HEK293 (cell line): ENCODE data around the gene CSPG4.

Source experiments
- CTCF ChIA-PET: fragments of 350-600 bp; formaldehyde crosslinking; extraction: SDS; loops from one replicate; lab custom pipeline; 2021; ENCODE audit warnings: antibody characterized with exemption; lab: Yijun Ruan, JAX
- POLR2A ChIA-PET: fragments of 300-600 bp; formaldehyde crosslinking; extraction: SDS; loops from one replicate; lab custom pipeline; 2020; ENCODE audit warnings: antibody characterized with exemption, inconsistent platforms; lab: Yijun Ruan, JAX
- H3K27ac ChIP-seq: fragments of 200-500 bp; sonication (Bioruptor generic); 2 replicates; pipeline ENCODE4 v1.5.1; 2014; ENCODE audit warnings: low read depth, low read length, control low read depth, inconsistent platforms; ENCODE audit errors: extremely low read depth
- H3K36me3 ChIP-seq, 2 experiments: fragments of 200-500 bp in 1 of 2; sonication (Bioruptor generic) in 1 of 2; 1 replicate in 1 of 2; 2 replicates in 1 of 2; pipeline ENCODE4 v1.5.1; 2014 to 2017; ENCODE audit warnings: inconsistent platforms in 2 of 2, low read length in 2 of 2; ENCODE audit not compliant: control insufficient read depth in 2 of 2, insufficient read depth in 1 of 2
- H3K4me1 ChIP-seq: fragments of 200-500 bp; sonication (Bioruptor generic); 2 replicates; pipeline ENCODE4 v1.5.1; 2014; ENCODE audit warnings: mild to moderate bottlenecking, low read length, inconsistent platforms; ENCODE audit not compliant: control insufficient read depth, insufficient read depth
- H3K4me3 ChIP-seq: 2 replicates; pipeline ENCODE4 v1.5.1; 2011; ENCODE audit warnings: low read depth, mild to moderate bottlenecking, control low read depth, low read length, moderate library complexity
- H3K9me3 ChIP-seq: fragments of 200-500 bp; sonication (Bioruptor generic); 2 replicates; pipeline ENCODE4 v1.5.1; 2014; ENCODE audit warnings: low read depth, low read length, inconsistent platforms; ENCODE audit not compliant: control insufficient read depth, insufficient read depth
- GLIS2 ChIP-seq: fragments of 450-650 bp; formaldehyde crosslinking; IDR thresholded peaks from 2 replicates; pipeline ENCODE4 v1.5.1; 2016; ENCODE audit warnings: missing biosample characterization, missing genetic modification characterization
- MEIS1 ChIP-seq: sonication (generic); formaldehyde crosslinking; IDR thresholded peaks from 2 replicates; pipeline ENCODE4 v1.8.1; 2022; ENCODE audit warnings: missing genetic modification reagents, mild to moderate bottlenecking, borderline replicate concordance
- MYNN ChIP-seq: fragments of 450-650 bp; formaldehyde crosslinking; IDR thresholded peaks from 2 replicates; pipeline ENCODE4 v1.5.1; 2016; ENCODE audit warnings: missing biosample characterization, missing genetic modification characterization, borderline replicate concordance
- PBX3 ChIP-seq: sonication (generic); formaldehyde crosslinking; IDR thresholded peaks from 2 replicates; pipeline ENCODE4 v1.8.1; 2022; ENCODE audit warnings: mild to moderate bottlenecking, moderate library complexity, missing genetic modification reagents
- PRDM6 ChIP-seq: fragments of 450-650 bp; formaldehyde crosslinking; IDR thresholded peaks from 2 replicates; pipeline ENCODE4 v1.5.1; 2017; ENCODE audit warnings: missing biosample characterization, missing genetic modification characterization
- ZBTB8A ChIP-seq: fragments of 450-650 bp; formaldehyde crosslinking; IDR thresholded peaks from 2 replicates; pipeline ENCODE4 v1.5.1; 2016; ENCODE audit warnings: missing biosample characterization, missing genetic modification characterization
- ZFP37 ChIP-seq: fragments of 450-650 bp; formaldehyde crosslinking; IDR thresholded peaks from 2 replicates; pipeline ENCODE4 v1.5.1; 2016; ENCODE audit warnings: missing biosample characterization, missing genetic modification characterization
- ZNF138 ChIP-seq: fragments of 450-650 bp; formaldehyde crosslinking; IDR thresholded peaks from 2 replicates; pipeline ENCODE4 v1.5.1; 2016; ENCODE audit warnings: missing biosample characterization, missing genetic modification characterization, borderline replicate concordance
- ZNF2 ChIP-seq: fragments of 450-650 bp; formaldehyde crosslinking; IDR thresholded peaks from 2 replicates; pipeline ENCODE4 v1.5.1; 2016; ENCODE audit warnings: missing biosample characterization, missing genetic modification characterization
- ZNF202 ChIP-seq: fragments of 450-650 bp; formaldehyde crosslinking; IDR thresholded peaks from 2 replicates; pipeline ENCODE4 v1.5.1; 2016; ENCODE audit warnings: missing biosample characterization, missing genetic modification characterization, borderline replicate concordance
- ZNF211 ChIP-seq: fragments of 450-650 bp; formaldehyde crosslinking; IDR thresholded peaks from 2 replicates; pipeline ENCODE4 v1.5.1; 2016; ENCODE audit warnings: low read depth, missing biosample characterization, missing genetic modification characterization
- ZNF335 ChIP-seq: fragments of 450-650 bp; formaldehyde crosslinking; conservative IDR thresholded peaks from 2 replicates; pipeline ENCODE4 v1.5.1; 2016; ENCODE audit warnings: missing biosample characterization, missing genetic modification characterization
- ZNF354C ChIP-seq: fragments of 450-650 bp; formaldehyde crosslinking; IDR thresholded peaks from 2 replicates; pipeline ENCODE4 v1.5.1; 2016; ENCODE audit warnings: missing biosample characterization, missing genetic modification characterization, low read depth, borderline replicate concordance
- ZNF513 ChIP-seq: fragments of 450-650 bp; IDR thresholded peaks from 2 replicates; pipeline ENCODE4 v1.5.1; 2018; ENCODE audit warnings: missing biosample characterization, missing genetic modification characterization
- ZNF514 ChIP-seq: fragments of 450-650 bp; formaldehyde crosslinking; IDR thresholded peaks from 2 replicates; pipeline ENCODE4 v1.5.1; 2016; ENCODE audit warnings: missing biosample characterization, missing genetic modification characterization
- ZNF560 ChIP-seq: fragments of 450-650 bp; formaldehyde crosslinking; IDR thresholded peaks from 2 replicates; pipeline ENCODE4 v1.5.1; 2017; ENCODE audit warnings: missing biosample characterization, missing genetic modification characterization, borderline replicate concordance
- ZNF561 ChIP-seq: fragments of 450-650 bp; IDR thresholded peaks from 2 replicates; pipeline ENCODE4 v1.5.1; 2018; ENCODE audit warnings: missing biosample characterization, missing genetic modification characterization, borderline replicate concordance
- TF ChIP-seq, protein P1 (sequence below): fragments of 450-650 bp; formaldehyde crosslinking; IDR thresholded peaks from 2 replicates; pipeline ENCODE4 v1.5.1; 2016; ENCODE audit warnings: missing biosample characterization, missing genetic modification characterization
- TF ChIP-seq, protein P2 (sequence below): fragments of 450-650 bp; formaldehyde crosslinking; IDR thresholded peaks from 2 replicates; pipeline ENCODE4 v1.5.1; 2016; ENCODE audit warnings: missing biosample characterization, missing genetic modification characterization

CSPG4 gene

DNA sequence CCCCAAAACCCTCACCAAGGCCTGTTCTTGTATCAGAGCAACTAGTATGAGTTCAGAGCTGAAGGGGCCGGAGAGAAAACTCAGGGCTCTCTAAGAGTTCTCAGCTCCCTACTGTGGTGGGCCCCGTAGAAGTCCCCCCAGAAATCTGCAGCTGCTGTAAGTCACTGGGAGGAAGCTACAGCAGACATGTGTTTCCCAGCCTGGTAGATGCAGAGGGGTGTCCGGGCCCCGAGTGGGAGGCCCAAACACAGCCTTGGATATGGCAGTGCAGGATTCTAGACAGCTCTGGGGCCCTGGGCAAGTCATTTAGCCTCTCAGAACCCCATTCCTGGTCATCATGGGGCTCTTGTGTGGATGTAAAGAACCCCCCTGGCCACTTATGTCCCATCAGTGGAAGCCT, 39.2 kb upstream of the CSPG4 start:
- Histone ChIP-seq H3K36me3 (no peaks in the 10 kb centered on the region), H3K9me3 (no peaks in the 10 kb centered on the region), H3K4me1 (no peaks in the 10 kb centered on the region), H3K4me3 (no peak overlapping the region), H3K27ac (no peak overlapping the region)
- no peak for TF ChIP-seq MYNN
- TF ChIP-seq, protein P1, sequence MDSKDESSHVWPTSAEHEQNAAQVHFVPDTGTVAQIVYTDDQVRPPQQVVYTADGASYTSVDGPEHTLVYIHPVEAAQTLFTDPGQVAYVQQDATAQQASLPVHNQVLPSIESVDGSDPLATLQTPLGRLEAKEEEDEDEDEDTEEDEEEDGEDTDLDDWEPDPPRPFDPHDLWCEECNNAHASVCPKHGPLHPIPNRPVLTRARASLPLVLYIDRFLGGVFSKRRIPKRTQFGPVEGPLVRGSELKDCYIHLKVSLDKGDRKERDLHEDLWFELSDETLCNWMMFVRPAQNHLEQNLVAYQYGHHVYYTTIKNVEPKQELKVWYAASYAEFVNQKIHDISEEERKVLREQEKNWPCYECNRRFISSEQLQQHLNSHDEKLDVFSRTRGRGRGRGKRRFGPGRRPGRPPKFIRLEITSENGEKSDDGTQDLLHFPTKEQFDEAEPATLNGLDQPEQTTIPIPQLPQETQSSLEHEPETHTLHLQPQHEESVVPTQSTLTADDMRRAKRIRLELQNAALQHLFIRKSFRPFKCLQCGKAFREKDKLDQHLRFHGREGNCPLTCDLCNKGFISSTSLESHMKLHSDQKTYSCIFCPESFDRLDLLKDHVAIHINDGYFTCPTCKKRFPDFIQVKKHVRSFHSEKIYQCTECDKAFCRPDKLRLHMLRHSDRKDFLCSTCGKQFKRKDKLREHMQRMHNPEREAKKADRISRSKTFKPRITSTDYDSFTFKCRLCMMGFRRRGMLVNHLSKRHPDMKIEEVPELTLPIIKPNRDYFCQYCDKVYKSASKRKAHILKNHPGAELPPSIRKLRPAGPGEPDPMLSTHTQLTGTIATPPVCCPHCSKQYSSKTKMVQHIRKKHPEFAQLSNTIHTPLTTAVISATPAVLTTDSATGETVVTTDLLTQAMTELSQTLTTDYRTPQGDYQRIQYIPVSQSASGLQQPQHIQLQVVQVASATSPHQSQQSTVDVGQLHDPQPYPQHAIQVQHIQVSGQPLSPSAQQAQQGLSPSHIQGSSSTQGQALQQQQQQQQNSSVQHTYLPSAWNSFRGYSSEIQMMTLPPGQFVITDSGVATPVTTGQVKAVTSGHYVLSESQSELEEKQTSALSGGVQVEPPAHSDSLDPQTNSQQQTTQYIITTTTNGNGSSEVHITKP (tag by site-specific recombination): 0 out of 2 replicates have a peak, but pooled peaks have one; percentile 9
- CTCF ChIA-PET: interaction anchor here (0.7 kb wide), 1 partner anchor 20 kb away, joined by 3 read pairs; no protein-coding TSS in a partner anchor
- POLR2A ChIA-PET: interaction anchor here (1.2 kb wide), 1 partner anchor 13 kb away, joined by 5 read pairs; no protein-coding TSS in a partner anchor

DNA sequence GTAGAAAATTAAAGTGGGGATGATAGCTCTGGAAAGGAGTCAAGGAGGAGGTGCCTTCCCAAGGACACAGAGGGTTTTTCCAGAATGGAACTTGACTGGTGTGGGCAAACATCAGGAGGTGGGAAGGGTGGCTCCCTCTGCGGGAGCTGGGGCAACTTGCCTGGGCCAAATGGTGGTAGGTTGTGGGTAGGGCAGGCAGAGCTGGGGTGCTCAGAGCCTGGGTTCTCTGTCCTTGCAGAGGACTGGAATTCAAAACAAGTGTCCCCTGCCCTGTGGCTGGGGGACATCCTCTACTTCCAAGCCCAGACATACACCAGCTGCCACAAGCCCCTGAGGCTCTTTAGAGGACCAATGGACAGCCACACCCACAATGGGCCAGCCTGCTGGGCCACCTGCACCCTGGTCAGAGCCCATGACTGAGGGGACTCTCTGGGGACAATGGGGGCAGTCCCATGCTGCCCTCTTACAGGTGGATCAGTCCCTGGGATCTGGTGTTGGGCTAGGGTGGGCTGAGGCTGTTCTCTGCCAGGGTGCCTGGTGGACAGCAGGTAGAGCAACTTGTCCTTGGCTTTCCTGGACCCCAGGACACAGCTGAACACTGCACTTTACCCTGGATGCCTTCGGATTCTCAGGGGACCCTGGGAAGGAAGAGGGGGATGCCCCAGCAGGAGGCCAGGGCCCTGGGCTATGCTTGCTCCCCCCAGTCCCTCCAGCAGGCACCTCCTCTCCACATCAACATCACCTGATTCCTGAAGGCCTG, 38.6 kb upstream of the CSPG4 start:
- no peak overlapping the region for H3K4me3 ChIP-seq
- CTCF ChIA-PET: interaction anchor here (0.7 kb wide), 1 partner anchor 22 kb away, joined by 3 read pairs; no protein-coding TSS in a partner anchor
- POLR2A ChIA-PET: interaction anchor here (1.2 kb wide), 1 partner anchor 12 kb away, joined by 5 read pairs; no protein-coding TSS in a partner anchor
- H3K9me3 ChIP-seq: no peaks in the 10 kb centered on the region
- TF ChIP-seq PRDM6: no peak
- TF ChIP-seq ZNF138 (tag by site-specific recombination): no peak
- no peak for TF ChIP-seq ZFP37 (tag by site-specific recombination)
- TF ChIP-seq, all 188 proteins: peak for 0
- Histone ChIP-seq H3K27ac (no peak overlapping the region), H3K4me1 (no peaks in the 10 kb centered on the region), H3K36me3 (no peaks in the 10 kb centered on the region)

GRCh38 chr15:75750261-75751050, 37.8 kb upstream of the CSPG4 start:
- Histone ChIP-seq H3K9me3 (no peaks in the 10 kb centered on the region), H3K4me3 (no peak overlapping the region), H3K36me3 (no peaks in the 10 kb centered on the region), H3K27ac (no peak overlapping the region), H3K4me1 (no peaks in the 10 kb centered on the region)
- ChIA-PET CTCF (interaction anchor here (0.6 kb wide), 1 partner anchor 113 kb away, joined by 4 read pairs; no protein-coding TSS in a partner anchor), POLR2A (no interaction called here)
- TF ChIP-seq ZNF514 (no peak), ZNF202 (tag by site-specific recombination) (no peak), ZNF335 (tag by site-specific recombination) (no peak), PBX3 (CRISPR knock-in tag) (no peak), GLIS2 (tag by site-specific recombination) (no peak), ZBTB8A (tag by site-specific recombination) (no peak), ZNF560 (tag by site-specific recombination) (no peak), MEIS1 (CRISPR knock-in tag) (no peak), ZNF561 (no peak), ZNF513 (no peak), ZNF354C (tag by site-specific recombination) (no peak), ZNF2 (no peak), ZNF211 (tag by site-specific recombination) (no peak)
- TF ChIP-seq, protein P2, sequence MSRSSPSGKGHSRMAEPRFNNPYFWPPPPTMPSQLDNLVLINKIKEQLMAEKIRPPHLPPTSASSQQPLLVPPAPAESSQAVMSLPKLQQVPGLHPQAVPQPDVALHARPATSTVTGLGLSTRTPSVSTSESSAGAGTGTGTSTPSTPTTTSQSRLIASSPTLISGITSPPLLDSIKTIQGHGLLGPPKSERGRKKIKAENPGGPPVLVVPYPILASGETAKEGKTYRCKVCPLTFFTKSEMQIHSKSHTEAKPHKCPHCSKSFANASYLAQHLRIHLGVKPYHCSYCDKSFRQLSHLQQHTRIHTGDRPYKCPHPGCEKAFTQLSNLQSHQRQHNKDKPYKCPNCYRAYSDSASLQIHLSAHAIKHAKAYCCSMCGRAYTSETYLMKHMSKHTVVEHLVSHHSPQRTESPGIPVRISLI (tag by site-specific recombination): no peak
